ENCODE measurements around the gene LCN9. TPM values are rescaled to one million over a fixed set of nuclear protein-coding genes. Genes with fewer than 3 reads are reported as not detected.
A peak's percentile ranks its signal among the peaks of the same experiment; 100 is the strongest.

The LCN9 gene
- total and polyA plus RNA-seq, 5 donors = not detected

DNA sequence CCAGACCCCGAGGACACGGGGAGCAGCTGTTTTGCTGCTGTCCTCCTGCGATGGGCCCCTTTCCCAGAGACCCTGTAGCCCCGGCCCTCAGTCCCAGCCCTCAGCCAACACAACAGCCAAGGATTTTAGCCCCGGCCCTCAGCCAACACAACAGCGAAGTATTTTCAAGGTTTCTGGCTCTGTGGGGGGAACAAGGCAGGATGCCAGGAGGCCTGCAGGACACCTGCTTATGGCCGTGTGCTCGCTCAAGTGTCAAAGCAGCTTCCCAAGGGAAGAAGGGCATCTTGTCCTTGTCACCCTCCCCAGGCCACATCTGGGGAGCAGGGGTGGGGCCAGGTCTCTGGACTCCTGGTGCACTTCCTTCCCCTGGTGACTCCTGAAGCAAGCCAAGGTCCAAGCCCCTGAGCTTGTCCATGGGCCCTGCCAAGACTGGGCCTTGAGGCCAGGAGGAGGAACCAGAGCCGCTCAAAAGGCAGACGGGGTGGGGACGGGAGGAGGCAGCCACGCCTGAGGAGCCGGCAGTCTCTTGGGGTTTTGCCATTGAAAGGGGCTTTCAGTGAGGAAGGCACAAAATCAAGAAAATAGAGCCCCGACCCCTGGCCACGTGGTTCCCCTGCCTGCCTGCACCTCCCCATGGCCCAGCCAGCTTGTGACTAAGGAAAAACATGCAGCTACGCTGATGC, 49.6 kb downstream of the LCN9 start:
- ATAC-seq (no peak), DNase-seq (no peak)
- Histone ChIP-seq H3K27me3 (ENCODE audit: control insufficient read depth, insufficient read depth) (no peaks in the 10 kb centered on the region), H3K4me3 (ENCODE audit: low read length) (no peak overlapping the region), H3K9me3 (ENCODE audit: control insufficient read depth, low read length) (no peaks in the 10 kb centered on the region), H3K27ac (ENCODE audit: low read length) (no peak overlapping the region), H3K4me1 (ENCODE audit: control insufficient read depth, insufficient read depth, low read length) (no peaks in the 10 kb centered on the region)
- intact Hi-C loops (cut with DNase I) = no loop called here
- WGBS = 42% methylated on average over 16 of the region's 16 CpGs

DNA sequence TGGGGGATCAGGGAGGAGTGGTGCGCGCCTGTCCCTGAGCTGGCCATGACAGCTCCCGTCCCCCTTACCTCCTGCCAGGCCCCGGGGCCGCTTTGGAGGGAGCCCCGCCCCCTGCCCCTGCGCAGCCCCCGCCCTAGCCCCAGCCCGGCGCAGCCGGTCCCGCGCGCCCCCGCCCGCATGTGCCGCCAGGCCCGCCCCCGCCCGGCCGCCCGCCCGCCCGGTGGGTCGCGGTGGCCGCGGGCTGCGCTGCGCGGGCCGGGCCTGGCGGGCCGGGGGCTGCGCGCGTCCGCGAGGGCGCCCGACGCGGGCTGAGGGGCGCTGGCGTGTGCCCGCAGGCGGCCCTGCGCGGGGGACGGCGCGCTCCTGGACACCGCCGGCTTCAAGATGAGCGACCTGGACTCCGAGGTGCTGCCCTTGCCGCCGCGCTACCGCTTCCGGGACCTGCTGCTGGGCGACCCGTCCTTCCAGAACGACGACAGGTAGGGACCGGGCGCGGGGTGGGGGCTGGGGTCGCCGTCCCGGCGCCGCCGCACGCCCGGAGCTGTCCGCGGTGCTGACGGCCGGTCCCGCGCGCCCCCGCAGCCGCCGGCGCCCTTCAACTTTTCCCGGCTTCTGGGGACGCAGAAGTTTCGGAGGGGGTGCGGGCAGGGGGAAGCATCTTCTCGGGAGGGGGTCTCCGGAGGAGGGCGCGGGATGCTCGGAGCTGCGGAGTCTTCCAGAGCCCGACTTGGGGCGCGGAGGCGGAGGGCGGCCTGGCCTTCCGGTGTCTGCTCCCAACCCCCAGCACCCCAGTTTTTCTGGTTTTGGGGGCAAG, 51.3 kb downstream of the LCN9 start:
- H3K27me3 ChIP-seq (ENCODE audit: control insufficient read depth, insufficient read depth) = no peaks in the 10 kb centered on the region
- no peak overlapping the region for H3K27ac ChIP-seq (ENCODE audit: low read length)
- no peaks in the 10 kb centered on the region for H3K4me1 ChIP-seq (ENCODE audit: control insufficient read depth, insufficient read depth, low read length)
- intact Hi-C loops (cut with DNase I) = no loop called here
- H3K4me3 ChIP-seq (ENCODE audit: low read length) = peak overlapping the region; percentile 3
- no peak for ATAC-seq
- no peaks in the 10 kb centered on the region for H3K9me3 ChIP-seq (ENCODE audit: control insufficient read depth, low read length)
- no peak for DNase-seq
- WGBS = 2% methylated on average over 103 of the region's 103 CpGs

DNA sequence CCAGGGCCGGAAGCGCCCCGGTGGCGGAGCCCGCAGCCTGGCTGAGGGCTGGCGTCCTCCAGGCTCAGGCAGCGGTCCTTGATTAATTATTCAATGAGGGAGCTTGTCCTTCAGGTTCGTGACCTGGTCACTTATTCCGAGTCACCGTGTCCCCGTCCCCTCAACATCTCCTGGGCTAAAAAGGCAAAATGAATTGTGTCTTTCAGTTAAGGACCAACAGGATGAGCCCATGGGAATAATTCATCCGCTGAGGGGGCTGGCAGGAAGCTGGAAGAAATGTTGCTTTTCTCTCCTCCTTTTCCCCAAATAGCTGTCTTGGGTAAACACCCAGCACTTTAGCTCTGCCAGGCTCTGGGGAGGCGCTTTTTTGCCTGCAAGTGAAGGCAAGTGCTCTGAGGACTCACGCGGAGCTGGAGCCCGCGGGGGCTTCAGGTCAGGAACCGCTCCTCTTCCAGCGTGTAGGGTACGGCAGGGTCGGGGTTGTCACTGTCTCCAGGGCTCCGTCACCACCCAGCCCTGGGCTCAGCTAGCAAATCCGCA, 52.0 kb downstream of the LCN9 start:
- no peaks in the 10 kb centered on the region for H3K4me1 ChIP-seq (ENCODE audit: control insufficient read depth, insufficient read depth, low read length)
- H3K27me3 ChIP-seq (ENCODE audit: control insufficient read depth, insufficient read depth) = no peaks in the 10 kb centered on the region
- H3K27ac ChIP-seq (ENCODE audit: low read length) = no peak overlapping the region
- DNase-seq (no peak), ATAC-seq (no peak)
- intact Hi-C loops (cut with DNase I) = no loop called here
- no peak overlapping the region for H3K4me3 ChIP-seq (ENCODE audit: low read length)
- 30% methylated on average over 23 of the region's 23 CpGs for WGBS
- H3K9me3 ChIP-seq (ENCODE audit: control insufficient read depth, low read length) = no peaks in the 10 kb centered on the region

DNA sequence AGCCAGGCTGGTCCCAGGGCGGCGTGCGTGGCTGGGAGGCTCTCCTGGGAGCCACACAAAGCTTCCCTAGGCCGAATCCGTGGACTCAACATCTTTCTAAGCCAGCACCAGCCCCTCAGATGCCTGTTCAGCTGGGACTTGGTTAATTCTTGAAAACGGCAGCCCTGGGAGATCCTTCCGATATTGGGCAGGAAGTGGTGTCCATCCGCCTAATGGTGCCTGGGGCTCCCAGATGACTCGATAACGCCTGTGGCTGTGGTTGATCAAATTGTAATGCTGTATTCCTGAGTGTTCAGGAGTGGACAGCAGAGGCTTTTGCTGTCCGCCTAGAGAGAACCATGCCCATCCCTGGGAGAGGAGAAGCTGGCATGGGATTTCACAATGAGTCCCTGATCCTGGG, 52.9 kb downstream of the LCN9 start:
- no peak for DNase-seq
- WGBS = 77% methylated on average over 11 of the region's 11 CpGs
- intact Hi-C loops (cut with DNase I) = no loop called here
- H3K4me3 ChIP-seq (ENCODE audit: low read length) = no peak overlapping the region
- H3K9me3 ChIP-seq (ENCODE audit: control insufficient read depth, low read length) = no peaks in the 10 kb centered on the region
- no peaks in the 10 kb centered on the region for H3K27me3 ChIP-seq (ENCODE audit: control insufficient read depth, insufficient read depth)
- no peaks in the 10 kb centered on the region for H3K4me1 ChIP-seq (ENCODE audit: control insufficient read depth, insufficient read depth, low read length)
- no peak for ATAC-seq
- no peak overlapping the region for H3K27ac ChIP-seq (ENCODE audit: low read length)

Other genes with a start within 250 kb of the LCN9 start
- gene PPP1R26, start 183.5 kb upstream of the LCN9 start, total RNA-seq = 10 to 100 TPM; 15.7 to 23.8 (median 20.0) TPM
- 14.5 TPM for gene PPP1R26, start 183.5 kb upstream of the LCN9 start, polyA plus RNA-seq
- 10 to 100 TPM; 27.1 to 39.5 (median 37.8) TPM for gene MRPS2, start 162.6 kb upstream of the LCN9 start, total RNA-seq
- gene MRPS2, start 162.6 kb upstream of the LCN9 start, polyA plus RNA-seq = 48.9 TPM
- 1 to 10 TPM in 1 of 4 donors, under 1 TPM in 1, not detected in 2; 0.42 to 4.0 TPM for gene LCN1, start 141.9 kb upstream of the LCN9 start, total RNA-seq
- not detected for gene LCN1, start 141.9 kb upstream of the LCN9 start, polyA plus RNA-seq
- not detected for gene OBP2A, start 117.2 kb upstream of the LCN9 start, total RNA-seq
- not detected for gene OBP2A, start 117.2 kb upstream of the LCN9 start, polyA plus RNA-seq
- gene PAEP, start 101.6 kb upstream of the LCN9 start, total RNA-seq = not detected
- gene PAEP, start 101.6 kb upstream of the LCN9 start, polyA plus RNA-seq = not detected
- not detected for gene GLT6D1, start 23.8 kb upstream of the LCN9 start, total RNA-seq
- gene GLT6D1, start 23.8 kb upstream of the LCN9 start, polyA plus RNA-seq = not detected
- not detected for gene SOHLH1, start 36.2 kb downstream of the LCN9 start, total RNA-seq
- gene SOHLH1, start 36.2 kb downstream of the LCN9 start, polyA plus RNA-seq = not detected
- 1 to 10 TPM in 1 of 4 donors, under 1 TPM in 2, not detected in 1; 0.17 to 1.1 (median 0.32) TPM for gene KCNT1, start 38.9 kb downstream of the LCN9 start, total RNA-seq
- gene KCNT1, start 38.9 kb downstream of the LCN9 start, polyA plus RNA-seq = 0.20 TPM
- 10 to 100 TPM; 13.9 to 22.8 (median 18.3) TPM for gene CAMSAP1, start 244.2 kb downstream of the LCN9 start, total RNA-seq
- gene CAMSAP1, start 244.2 kb downstream of the LCN9 start, polyA plus RNA-seq = 10.0 TPM